Lower lobe of right lung (tissue), 2 donors: ENCODE measurements around the gene INPP5A. TPM values are rescaled to one million over a fixed set of nuclear protein-coding genes. Genes with fewer than 3 reads are reported as not detected.

ENCODE experiments used
- ATAC-seq, 2 donors: fragments of 200-7000 bp; cut with Tn5 transposase; one replicate each; pipeline ENCODE4 v1.9.1; 2020 to 2022; ENCODE audit warnings: mild to moderate bottlenecking in 2 of 2, moderate library complexity in 2 of 2
- DNase-seq: peaks from one replicate; pipeline ENCODE4 v3.0.0-alpha.2; 2020
- H3K27ac ChIP-seq: fragments of 200-600 bp; one replicate; pipeline ENCODE4 v1.8.0; 2022
- H3K27me3 ChIP-seq: fragments of 200-600 bp; one replicate; pipeline ENCODE4 v1.8.0; 2022; ENCODE audit warnings: low read depth
- H3K36me3 ChIP-seq: fragments of 200-600 bp; one replicate; pipeline ENCODE4 v1.8.0; 2022; ENCODE audit warnings: mild to moderate bottlenecking
- H3K4me1 ChIP-seq: fragments of 200-600 bp; one replicate; pipeline ENCODE4 v1.8.0; 2022
- H3K4me3 ChIP-seq: fragments of 200-600 bp; one replicate; pipeline ENCODE4 v1.8.0; 2022; ENCODE audit warnings: mild to moderate bottlenecking
- H3K9me3 ChIP-seq: fragments of 200-600 bp; one replicate; pipeline ENCODE4 v1.8.0; 2022
- CTCF ChIP-seq: fragments of 200-600 bp; IDR thresholded peaks from one replicate; pipeline ENCODE4 v1.8.0; 2022; ENCODE audit warnings: antibody characterized with exemption, mild to moderate bottlenecking
- intact Hi-C: fragments of 100-400 bp; cut with DNase I; formaldehyde crosslinking; loops from one replicate; pipeline ENCODE4 v1.11.0; 2022
- total RNA-seq: library from RNA; stranded (reverse); fragmentation: NEBNext Ultra II Directional; extraction: Animal tissue kit (Norgen Biotek cat#: 25700); gene quantifications from one replicate; pipeline ENCODE4 v1.2.1, GENCODE V29; 2021
- donor health status: DM: no; HTN: yes; CAD: no; lungs with severe emphysema.

INPP5A gene
- total RNA-seq, 1 donor from 2014 or later, result 34.1 TPM

GRCh38 chr10:132627666-132628531 lies 90.3 kb downstream of the INPP5A start:
- peak; percentile 54 for DNase-seq
- Histone ChIP-seq H3K36me3 (no peaks in the 10 kb centered on the region), H3K27ac (peak overlapping the region; percentile 69), H3K4me1 (peaks cover 61% of the 10 kb centered on the region), H3K27me3 (no peaks in the 10 kb centered on the region), H3K9me3 (no peaks in the 10 kb centered on the region), H3K4me3 (peak overlapping the region; percentile 8)
- intact Hi-C loops, result no loop called here
- ATAC-seq, result peak; percentile 43 to 51
- TF ChIP-seq CTCF, result no peak

- H3K9me3 ChIP-seq, result no peaks in the 10 kb centered on the region
- H3K27me3 ChIP-seq, result no peaks in the 10 kb centered on the region
- no peaks in the 10 kb centered on the region for H3K36me3 ChIP-seq
- TF ChIP-seq CTCF, result no peak
- H3K4me1 ChIP-seq, result peaks cover 72% of the 10 kb centered on the region
- H3K4me3 ChIP-seq, result no peak overlapping the region
- peak overlapping the region; percentile 69 for H3K27ac ChIP-seq
- DNase-seq (no peak), ATAC-seq (no peak)
- intact Hi-C loops, result no loop called here
These were observed 91.6 kb downstream of the INPP5A start for GRCh38 chr10:132628966-132629900.

- ATAC-seq (no peak), DNase-seq (no peak)
- no peak for TF ChIP-seq CTCF
- Histone ChIP-seq H3K4me1 (peaks cover 71% of the 10 kb centered on the region), H3K36me3 (no peaks in the 10 kb centered on the region), H3K9me3 (no peaks in the 10 kb centered on the region), H3K4me3 (no peak overlapping the region), H3K27me3 (no peaks in the 10 kb centered on the region), H3K27ac (no peak overlapping the region)
- intact Hi-C loops, result no loop called here
These were observed 92.6 kb downstream of the INPP5A start for GRCh38 chr10:132630156-132630555.

GRCh38 chr10:132630666-132631337 lies 93.2 kb downstream of the INPP5A start:
- Histone ChIP-seq H3K4me1 (peaks cover 67% of the 10 kb centered on the region), H3K4me3 (no peak overlapping the region), H3K27me3 (no peaks in the 10 kb centered on the region), H3K36me3 (no peaks in the 10 kb centered on the region), H3K9me3 (no peaks in the 10 kb centered on the region), H3K27ac (peak overlapping the region; percentile 79)
- intact Hi-C loops, result no loop called here
- ATAC-seq (peak; percentile 49 to 57), DNase-seq (peak; percentile 51)
- TF ChIP-seq CTCF, result no peak

- Histone ChIP-seq H3K27me3 (no peaks in the 10 kb centered on the region), H3K4me1 (peaks cover 62% of the 10 kb centered on the region), H3K4me3 (no peak overlapping the region), H3K9me3 (no peaks in the 10 kb centered on the region), H3K36me3 (no peaks in the 10 kb centered on the region), H3K27ac (peak overlapping the region; percentile 79)
- DNase-seq, result peak; percentile 54
- intact Hi-C loops, result no loop called here
- TF ChIP-seq CTCF, result no peak
- peak; percentile 48 to 60 for ATAC-seq
These were observed 93.8 kb downstream of the INPP5A start for GRCh38 chr10:132631338-132631735.
